Mesendoderm (in vitro differentiated cells): ENCODE data around the gene CHMP1B.

ENCODE experiments used
- DNase-seq: peaks from one replicate; pipeline ENCODE4 v3.0.0; 2013
- H2AK5ac ChIP-seq: 2 replicates; pipeline ENCODE4 v1.6.1; 2013; ENCODE audit warnings: low read length, inconsistent platforms
- H2BK120ac ChIP-seq: 2 replicates; pipeline ENCODE4 v1.6.1; 2013; ENCODE audit warnings: low read depth, mild to moderate bottlenecking, low read length, moderate library complexity, mixed read lengths
- H2BK15ac ChIP-seq: replicated peaks from 2 replicates; pipeline ENCODE4 v1.6.1; 2013; ENCODE audit warnings: low read depth, mild to moderate bottlenecking, moderate library complexity
- H2BK5ac ChIP-seq: 2 replicates; pipeline ENCODE4 v1.6.1; 2013; ENCODE audit warnings: low read length, inconsistent platforms
- H3K18ac ChIP-seq: 2 replicates; pipeline ENCODE4 v1.6.1; 2013; ENCODE audit warnings: mild to moderate bottlenecking, low read length, mixed read lengths
- H3K23ac ChIP-seq: one replicate; pipeline ENCODE4 v1.6.1; 2013; ENCODE audit warnings: low read length
- H3K27ac ChIP-seq: 2 replicates; pipeline ENCODE4 v1.5.1; 2013; ENCODE audit warnings: low read depth, mild to moderate bottlenecking, inconsistent platforms, low read length, moderate library complexity
- H3K27me3 ChIP-seq: 2 replicates; pipeline ENCODE4 v1.6.1; 2013; ENCODE audit warnings: low read length, control low read depth, mild to moderate bottlenecking, inconsistent platforms; ENCODE audit not compliant: insufficient read depth, poor library complexity
- H3K36me3 ChIP-seq: 2 replicates; pipeline ENCODE4 v1.6.1; 2013; ENCODE audit warnings: low read length, inconsistent platforms; ENCODE audit not compliant: control insufficient read depth, insufficient read depth
- H3K4ac ChIP-seq: one replicate; pipeline ENCODE4 v1.6.1; 2013; ENCODE audit warnings: low read depth, mild to moderate bottlenecking, low read length, moderate library complexity
- H3K4me1 ChIP-seq: 2 replicates; pipeline ENCODE4 v1.6.1; 2013; ENCODE audit warnings: low read depth, low read length, inconsistent platforms; ENCODE audit not compliant: control insufficient read depth
- H3K4me2 ChIP-seq: 2 replicates; pipeline ENCODE4 v1.6.1; 2013; ENCODE audit warnings: low read length
- H3K4me3 ChIP-seq: 2 replicates; pipeline ENCODE4 v1.5.1; 2013; ENCODE audit warnings: mild to moderate bottlenecking, low read length
- H3K56ac ChIP-seq: one replicate; pipeline ENCODE4 v1.6.1; 2013; ENCODE audit warnings: low read length
- H3K79me1 ChIP-seq: 2 replicates; pipeline ENCODE4 v1.6.1; 2013; ENCODE audit warnings: low read length, inconsistent platforms
- H3K79me2 ChIP-seq: 2 replicates; pipeline ENCODE4 v1.6.1; 2013; ENCODE audit warnings: mild to moderate bottlenecking, low read length; ENCODE audit not compliant: control insufficient read depth, insufficient read depth
- H3K9ac ChIP-seq: 2 replicates; pipeline ENCODE4 v1.6.1; 2013; ENCODE audit warnings: low read length, inconsistent platforms
- H4K5ac ChIP-seq: one replicate; pipeline ENCODE4 v1.6.1; 2013; ENCODE audit warnings: low read length
- H4K8ac ChIP-seq: one replicate; pipeline ENCODE4 v1.6.1; 2013; ENCODE audit warnings: low read depth, mild to moderate bottlenecking, control low read depth, low read length, moderate library complexity
- WGBS: extraction: QIAGEN DNeasy Blood & Tissue Kit; methylation state at CpG from one replicate; pipeline ENCODE4 v1.1.7; 2013; ENCODE audit warnings: low lambda C conversion rate, missing lambda C conversion rate; ENCODE audit not compliant: insufficient coverage; ENCODE audit errors: extremely low coverage; 5-methylcytosine and 5-hydroxymethylcytosine counted together

Gene CHMP1B

DNA sequence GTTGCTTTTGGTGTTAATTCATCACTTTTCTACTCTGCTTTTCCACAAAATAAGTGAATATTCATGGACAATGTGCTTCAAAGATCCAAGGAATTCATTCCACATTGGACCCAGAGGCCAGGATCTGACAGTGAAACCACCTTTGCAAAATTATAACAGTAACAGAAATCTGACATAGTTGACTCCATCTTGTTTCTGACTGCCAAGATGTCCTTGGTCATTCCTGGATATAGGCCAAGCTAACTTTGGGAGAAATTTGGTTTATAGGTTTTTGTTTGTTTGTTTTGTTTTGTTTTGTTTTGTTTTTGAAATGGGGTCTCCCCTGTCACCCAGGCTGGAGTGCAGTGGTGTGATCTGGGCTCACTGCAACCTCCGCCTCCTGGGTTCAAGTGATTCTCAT, 46.6 kb downstream of the CHMP1B start:
- Histone ChIP-seq H3K79me1 (no peaks in the 10 kb centered on the region), H3K18ac (no peak overlapping the region), H3K36me3 (no peaks in the 10 kb centered on the region), H2BK5ac (no peak overlapping the region), H2AK5ac (no peak overlapping the region), H3K56ac (no peak overlapping the region), H3K4me3 (no peak overlapping the region), H3K27ac (no peak overlapping the region), H3K4me1 (peaks cover 7% of the 10 kb centered on the region), H4K5ac (no peak overlapping the region), H2BK120ac (no peak overlapping the region), H4K8ac (no peak overlapping the region), H3K4ac (no peak overlapping the region), H3K27me3 (no peaks in the 10 kb centered on the region), H2BK15ac (no peak overlapping the region), H3K79me2 (no peaks in the 10 kb centered on the region), H3K23ac (no peak overlapping the region), H3K9ac (no peak overlapping the region), H3K4me2 (no peak overlapping the region)
- DNase-seq, result no peak
- no CpG with 5 or more reads among the region's 1 CpG for WGBS

DNA sequence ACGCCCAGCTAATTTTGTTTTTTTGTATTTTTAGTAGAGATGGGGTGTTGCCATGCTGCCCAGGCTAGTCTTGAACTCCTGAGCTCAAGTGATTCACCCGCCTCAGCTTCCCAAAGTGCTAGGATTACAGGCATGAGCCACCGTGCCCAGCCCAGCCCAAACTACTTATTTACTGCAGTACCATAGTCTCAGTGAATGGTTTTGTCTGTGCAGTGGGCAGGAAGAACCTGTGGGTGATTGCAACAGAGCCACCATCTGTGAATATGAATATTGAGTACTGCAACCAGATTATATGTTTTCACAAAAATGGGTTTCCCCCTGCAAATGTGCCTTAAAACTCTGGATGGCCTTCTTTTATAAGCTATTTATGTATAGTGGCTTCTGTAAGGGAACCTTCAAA, 47.9 kb downstream of the CHMP1B start:
- no CpG with 5 or more reads among the region's 3 CpGs for WGBS
- Histone ChIP-seq H3K27me3 (no peaks in the 10 kb centered on the region), H3K36me3 (no peaks in the 10 kb centered on the region)

DNA sequence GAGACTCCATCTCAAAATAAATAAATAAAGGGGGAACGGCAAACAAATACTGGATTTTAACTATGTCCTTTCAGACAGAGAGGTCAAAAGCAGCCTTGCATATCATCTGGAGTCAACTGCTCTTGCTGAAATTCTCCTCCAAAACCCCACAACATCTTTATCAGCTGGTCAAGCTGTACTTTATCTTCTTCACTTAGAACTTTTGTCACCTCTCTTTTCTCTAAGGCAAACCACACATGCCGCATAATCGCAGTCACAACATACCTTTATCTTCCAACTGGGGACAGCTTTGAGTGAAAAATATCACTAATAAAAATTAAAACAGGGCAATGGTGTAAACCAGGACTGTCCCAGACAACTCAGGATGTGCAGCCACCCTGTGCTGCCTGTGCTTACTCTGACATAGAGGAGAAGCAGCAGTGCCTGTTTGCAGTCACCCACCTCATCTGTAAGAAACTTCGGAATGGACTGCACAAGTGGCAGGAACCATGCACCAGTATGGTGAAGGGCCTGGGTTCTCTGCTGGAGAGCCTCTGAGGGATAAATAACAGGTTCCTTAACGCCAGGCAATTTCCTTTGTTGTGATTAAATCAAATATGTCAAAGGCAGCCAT, 50.7 kb downstream of the CHMP1B start:
- H4K5ac ChIP-seq, result no peak overlapping the region
- no peak overlapping the region for H2BK15ac ChIP-seq
- no peak overlapping the region for H3K4me3 ChIP-seq
- H2AK5ac ChIP-seq, result no peak overlapping the region
- no CpG with 5 or more reads among the region's 5 CpGs for WGBS
- no peak overlapping the region for H3K18ac ChIP-seq
- H3K79me2 ChIP-seq, result no peaks in the 10 kb centered on the region
- H3K4ac ChIP-seq, result no peak overlapping the region
- H3K4me2 ChIP-seq, result no peak overlapping the region
- H3K4me1 ChIP-seq, result peaks cover 13% of the 10 kb centered on the region
- no peak overlapping the region for H2BK5ac ChIP-seq
- no peak overlapping the region for H4K8ac ChIP-seq
- no peak overlapping the region for H3K27ac ChIP-seq
- H3K36me3 ChIP-seq, result no peaks in the 10 kb centered on the region
- H3K27me3 ChIP-seq, result no peaks in the 10 kb centered on the region
- H2BK120ac ChIP-seq, result no peak overlapping the region
- no peak overlapping the region for H3K9ac ChIP-seq
- H3K23ac ChIP-seq, result no peak overlapping the region
- no peaks in the 10 kb centered on the region for H3K79me1 ChIP-seq
- H3K56ac ChIP-seq, result peak overlapping the region; percentile 56
- DNase-seq, result no peak

More for the DNA sequence above, 47.9 kb downstream of the CHMP1B start:
- H2BK5ac ChIP-seq, result no peak overlapping the region
- H4K8ac ChIP-seq, result no peak overlapping the region
- no peak overlapping the region for H3K9ac ChIP-seq
- H3K4me2 ChIP-seq, result no peak overlapping the region
- H4K5ac ChIP-seq, result no peak overlapping the region
- H3K27ac ChIP-seq, result no peak overlapping the region
- H3K79me2 ChIP-seq, result no peaks in the 10 kb centered on the region
- H3K79me1 ChIP-seq, result no peaks in the 10 kb centered on the region
- H2BK120ac ChIP-seq, result no peak overlapping the region
- no peak overlapping the region for H3K4ac ChIP-seq
- no peak overlapping the region for H3K23ac ChIP-seq
- H3K4me1 ChIP-seq, result peaks cover 11% of the 10 kb centered on the region
- no peak overlapping the region for H2AK5ac ChIP-seq
- no peak for DNase-seq
- H2BK15ac ChIP-seq, result no peak overlapping the region
- H3K18ac ChIP-seq, result no peak overlapping the region
- H3K56ac ChIP-seq, result no peak overlapping the region
- no peak overlapping the region for H3K4me3 ChIP-seq

- no peaks in the 10 kb centered on the region for H3K27me3 ChIP-seq
- H2AK5ac ChIP-seq, result no peak overlapping the region
- peak overlapping the region; percentile 22 for H3K56ac ChIP-seq
- no peak overlapping the region for H3K27ac ChIP-seq
- no peaks in the 10 kb centered on the region for H3K79me1 ChIP-seq
- peaks cover 15% of the 10 kb centered on the region for H3K4me1 ChIP-seq
- no peak overlapping the region for H4K5ac ChIP-seq
- H3K4ac ChIP-seq, result no peak overlapping the region
- peak overlapping the region; percentile 0 for H3K9ac ChIP-seq
- no peaks in the 10 kb centered on the region for H3K36me3 ChIP-seq
- no CpG with 5 or more reads among the region's 7 CpGs for WGBS
- H3K4me2 ChIP-seq, result no peak overlapping the region
- H2BK15ac ChIP-seq, result no peak overlapping the region
- no peak overlapping the region for H2BK120ac ChIP-seq
- H3K18ac ChIP-seq, result no peak overlapping the region
- no peak overlapping the region for H3K4me3 ChIP-seq
- H3K79me2 ChIP-seq, result no peaks in the 10 kb centered on the region
- no peak overlapping the region for H3K23ac ChIP-seq
- no peak overlapping the region for H2BK5ac ChIP-seq
- peak; percentile 75 for DNase-seq
- no peak overlapping the region for H4K8ac ChIP-seq
These were observed 51.5 kb downstream of the CHMP1B start for GRCh38 chr18:11902522-11903292.
